Stimulated activated CD4-positive, alpha-beta T cell treated with anti-CD3 and anti-CD28 coated beads, TNF-alpha, amount 100 ng/mL, for 24 hours (primary cell): ENCODE results near the gene RNF224.
A peak's percentile ranks its signal among the peaks of the same experiment; 100 is the strongest.
"Not testable (repeated sequence)": the region's sequence is repeated elsewhere in the genome, so short reads cannot be mapped to it uniquely, and the experiment has no call there.

Source experiments
- DNase-seq, 3 experiments: peaks; one replicate each; pipeline ENCODE4 v3.0.0-alpha.2; 2020; ENCODE audit warnings: low read depth in 3 of 3

RNF224 gene

GRCh38 chr9:137240318-137240840 is 13.1 kb downstream of the RNF224 start:
- peak; percentile 38 to 66 (median 46) for DNase-seq

DNA sequence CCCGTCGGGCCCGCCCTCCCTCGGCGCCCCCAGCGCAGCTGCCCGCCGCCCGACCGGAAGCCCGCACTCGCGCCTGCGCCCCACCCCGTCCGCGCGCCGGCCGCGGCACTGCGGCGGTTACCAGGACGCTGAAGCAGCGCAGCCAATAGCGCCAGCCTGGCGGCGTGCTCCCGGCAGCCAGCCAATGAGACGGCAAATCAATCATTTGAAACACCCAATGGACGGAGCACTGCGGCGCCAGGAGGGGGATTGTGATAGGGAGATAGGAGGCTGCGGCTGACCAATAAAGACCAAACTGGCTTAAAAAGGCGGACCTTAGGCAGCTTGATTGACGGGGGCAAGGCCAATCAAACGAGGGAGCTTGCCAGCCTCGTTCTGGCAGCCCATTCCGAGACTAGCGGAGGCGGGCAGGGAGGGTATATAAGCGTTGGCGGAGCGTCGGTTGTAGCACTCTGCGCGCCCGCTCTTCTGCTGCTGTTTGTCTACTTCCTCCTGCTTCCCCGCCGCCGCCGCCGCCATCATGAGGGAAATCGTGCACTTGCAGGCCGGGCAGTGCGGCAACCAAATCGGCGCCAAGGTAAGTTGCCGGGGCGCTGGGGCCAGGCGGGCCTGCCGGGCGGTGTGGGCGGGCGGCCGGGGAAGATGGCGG is 13.7 kb downstream of the RNF224 start, which contains the start of gene TUBB4B:
TUBB4B (plus strand) TSS at position 447 of the 649 bp plus-strand sequence; CDS start at position 521, 74 bp downstream.
- DNase-seq: peak; percentile 92 to 97 (median 96)

- DNase-seq: peak; percentile 40 to 63 (median 41)
Measured at GRCh38 chr9:137241490-137242268, 14.4 kb downstream of the RNF224 start.

- no peak for DNase-seq
Measured at GRCh38 chr9:137242269-137243203, 15.2 kb downstream of the RNF224 start.

DNA sequence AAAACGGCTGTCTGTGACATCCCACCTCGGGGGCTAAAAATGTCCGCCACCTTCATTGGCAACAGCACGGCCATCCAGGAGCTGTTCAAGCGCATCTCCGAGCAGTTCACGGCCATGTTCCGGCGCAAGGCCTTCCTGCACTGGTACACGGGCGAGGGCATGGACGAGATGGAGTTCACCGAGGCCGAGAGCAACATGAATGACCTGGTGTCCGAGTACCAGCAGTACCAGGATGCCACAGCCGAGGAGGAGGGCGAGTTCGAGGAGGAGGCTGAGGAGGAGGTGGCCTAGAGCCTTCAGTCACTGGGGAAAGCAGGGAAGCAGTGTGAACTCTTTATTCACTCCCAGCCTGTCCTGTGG is 15.9 kb downstream of the RNF224 start:
- DNase-seq: not testable (repeated sequence)

GRCh38 chr9:137243626-137244485 is 16.6 kb downstream of the RNF224 start:
- DNase-seq: peak in 1 of 3 experiments; percentile 27

GRCh38 chr9:137244486-137245449 is 17.5 kb downstream of the RNF224 start:
- peak in 1 of 3 experiments; percentile 24 for DNase-seq

GRCh38 chr9:137245450-137246421 is 18.4 kb downstream of the RNF224 start:
- no peak for DNase-seq

- no peak for DNase-seq
Measured at GRCh38 chr9:137247135-137247915, 20.0 kb downstream of the RNF224 start.

DNA sequence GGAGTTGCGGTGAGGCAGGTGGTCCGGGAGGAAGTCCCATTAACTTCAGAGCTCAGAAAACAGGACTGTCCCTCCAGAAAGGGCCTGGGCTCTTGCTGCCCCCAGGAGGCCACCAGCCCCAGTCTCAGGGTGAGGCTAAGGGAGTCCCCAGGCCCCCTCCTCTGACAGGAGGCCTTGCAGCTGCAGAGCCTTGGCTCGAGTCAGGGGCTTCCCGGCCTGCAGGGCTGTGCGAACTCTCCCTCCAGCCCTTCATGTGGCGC is 20.5 kb downstream of the RNF224 start:
- no peak for DNase-seq

DNA sequence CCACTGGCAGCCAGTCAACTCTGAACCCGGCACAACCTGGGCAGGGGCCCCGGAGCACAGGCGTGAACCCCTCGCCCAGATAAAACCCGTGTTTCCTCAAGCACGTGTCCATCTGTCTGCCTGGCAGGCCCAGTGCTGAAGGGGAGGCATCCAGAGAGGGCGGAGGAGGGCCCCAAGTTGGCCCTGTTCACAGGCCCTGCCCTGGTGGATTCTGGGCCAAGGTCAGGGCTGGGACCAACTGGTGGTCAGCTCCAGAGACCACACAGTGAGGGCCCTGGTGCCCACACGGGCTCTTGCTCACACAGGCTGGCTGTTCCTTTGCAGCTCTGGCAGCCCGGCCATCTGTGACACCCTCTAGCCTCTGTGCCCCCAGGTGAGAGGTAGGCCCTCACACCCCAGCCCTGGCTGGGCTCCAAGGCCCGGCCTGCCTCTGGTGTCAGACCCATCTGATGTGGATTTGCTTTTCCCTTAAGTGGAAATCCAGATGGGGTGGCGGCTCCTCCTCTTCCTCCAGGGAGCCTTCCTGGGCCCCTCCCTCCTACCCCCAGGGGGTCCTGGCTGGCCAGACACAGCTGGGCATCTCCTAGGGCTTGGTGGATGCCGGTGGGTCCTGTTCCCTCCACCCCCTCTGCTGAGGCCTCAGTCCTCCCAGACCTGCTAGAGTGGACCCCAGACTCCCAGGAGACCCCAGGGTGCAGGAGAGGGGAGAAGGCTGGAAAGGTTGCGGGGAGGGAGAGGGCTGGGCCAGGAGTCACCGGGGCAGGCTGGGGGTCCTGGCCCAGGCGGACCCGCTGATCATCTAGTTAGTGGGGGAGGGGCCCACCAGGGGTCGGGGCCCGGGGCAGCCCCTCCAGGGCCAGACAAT is 23.3 kb downstream of the RNF224 start:
- DNase-seq: no peak

GRCh38 chr9:137251194-137251461 is 23.8 kb downstream of the RNF224 start, which contains the start of gene STPG3:
Gene STPG3, plus strand, starts transcription at chr9:137251286. Its CDS starts 1 bp downstream, at chr9:137251287.
- DNase-seq: no peak

DNA sequence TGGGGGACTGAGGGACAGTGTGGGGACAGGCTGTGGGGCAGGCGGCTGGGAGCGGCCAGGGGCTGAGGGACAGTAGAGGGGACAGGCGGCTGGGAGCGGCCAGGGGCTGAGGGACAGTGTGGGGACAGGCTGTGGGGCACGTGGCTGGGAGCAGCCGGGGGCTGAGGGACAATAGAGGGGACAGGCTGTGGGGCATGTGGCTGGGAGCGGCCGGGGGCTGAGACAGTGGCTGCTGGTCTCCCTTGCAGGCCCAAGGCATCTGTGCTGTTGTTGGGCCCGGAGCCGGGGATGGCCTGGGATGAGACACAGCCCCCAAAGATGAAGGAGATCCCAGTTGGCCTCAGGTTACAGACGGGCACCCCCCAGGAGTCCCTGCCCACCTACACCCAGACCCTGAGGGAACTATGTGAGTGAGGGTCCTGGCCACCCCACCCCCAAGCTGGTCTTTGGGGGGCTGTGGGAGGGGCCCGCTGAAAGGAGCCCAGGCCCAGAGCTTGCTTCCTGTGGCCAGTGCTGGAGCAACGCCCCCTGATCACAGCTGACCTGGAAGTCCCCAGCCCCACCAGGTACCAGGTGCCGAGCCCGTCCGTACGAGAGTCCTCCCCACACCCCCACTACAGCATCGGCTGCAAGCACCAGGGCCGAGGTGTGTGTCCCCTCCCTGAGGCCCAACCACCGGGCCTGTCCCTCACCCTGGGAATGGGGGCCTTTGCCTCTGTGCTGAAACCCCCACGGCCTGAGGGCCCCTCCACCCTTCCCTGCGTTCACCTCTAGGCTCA is 24.4 kb downstream of the RNF224 start:
- DNase-seq: no peak

DNA sequence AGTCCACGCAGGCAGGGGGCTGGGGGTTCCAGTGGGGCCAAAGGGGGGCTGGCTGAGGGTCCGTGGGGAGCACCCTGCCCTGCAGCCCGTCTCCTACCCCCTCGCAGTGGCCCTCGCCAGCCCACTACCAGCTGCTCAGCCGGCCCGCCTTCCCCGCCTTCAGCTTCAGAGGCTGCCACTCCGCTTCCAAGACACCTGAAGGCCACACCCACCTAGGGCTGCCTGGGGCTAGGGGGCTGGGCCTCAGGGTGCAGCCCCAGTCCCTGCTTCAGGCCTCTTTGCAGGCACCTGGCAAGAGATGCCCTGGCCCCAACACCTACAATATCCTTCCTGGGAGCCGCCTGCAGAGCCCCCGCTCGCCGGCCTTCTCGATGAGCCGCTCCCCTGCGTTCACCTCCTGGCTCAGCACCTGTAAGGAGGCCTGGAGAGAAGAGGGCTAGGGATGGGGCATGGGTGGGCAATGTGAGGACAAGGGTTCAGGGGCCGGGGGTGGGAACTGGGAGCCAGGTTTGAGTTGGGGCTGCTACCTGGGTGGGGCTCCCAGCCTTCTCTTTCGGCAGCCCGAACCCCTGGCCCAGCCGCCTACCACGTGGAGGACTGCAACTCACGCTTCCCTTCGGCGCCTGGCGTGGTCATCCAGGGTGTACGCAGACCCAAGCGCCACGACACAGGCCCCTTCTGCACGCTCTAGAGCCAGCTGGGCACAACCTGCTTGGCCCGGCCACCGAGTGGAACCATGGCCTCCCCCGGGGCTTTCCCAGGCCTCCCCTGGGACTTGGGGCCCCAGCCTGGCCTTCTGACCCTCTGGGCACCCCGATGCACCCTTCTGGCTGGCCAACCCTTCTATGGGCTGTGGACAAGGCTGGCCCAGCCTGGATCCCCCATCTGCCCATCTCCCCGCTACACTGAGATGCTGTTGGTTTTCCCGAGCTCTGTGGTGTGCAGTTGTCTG is 25.5 kb downstream of the RNF224 start:
- no peak for DNase-seq
